ENCODE results near the gene ANXA4. TPM values are rescaled to one million over a fixed set of nuclear protein-coding genes. Genes with fewer than 3 reads are reported as not detected.
A peak's percentile ranks its signal among the peaks of the same experiment; 100 is the strongest.
"Not testable (repeated sequence)": the region's sequence is repeated elsewhere in the genome, so short reads cannot be mapped to it uniquely, and the experiment has no call there.

ANXA4 gene
- total RNA-seq, 1 experiment from 2014 or later, result 330 TPM

- in situ Hi-C loops (cut with HindIII; ENCODE audit: low pct_unique_long_range_greater_than_20kb, low sequenced_read_pairs), result no loop called here
- peak; percentile 87 for DNase-seq (ENCODE audit: low read depth)
Measured at GRCh38 chr2:69770193-69770702, 28.3 kb downstream of the ANXA4 start.

DNA sequence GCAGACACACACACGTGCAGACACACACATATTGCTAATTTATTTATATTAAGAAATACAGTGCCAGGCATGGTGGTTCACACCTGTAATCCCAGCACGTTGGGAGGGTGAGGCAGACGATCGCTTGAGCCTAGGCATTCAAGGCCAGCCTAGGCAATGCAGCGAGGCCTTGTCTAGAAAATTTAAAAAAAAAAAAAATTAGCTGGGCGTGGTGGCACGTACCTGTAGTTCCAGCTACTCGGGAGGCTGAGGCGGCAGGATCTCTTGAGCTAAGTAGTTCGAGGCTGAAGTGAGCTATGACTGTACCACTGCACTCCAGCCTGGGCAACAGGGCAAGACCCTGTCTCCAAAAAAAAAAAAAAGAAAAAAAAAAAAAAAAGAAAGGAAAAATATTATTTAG lies 28.8 kb downstream of the ANXA4 start:
- in situ Hi-C loops (cut with HindIII; ENCODE audit: low pct_unique_long_range_greater_than_20kb, low sequenced_read_pairs), result no loop called here
- DNase-seq (ENCODE audit: low read depth), result no peak

- in situ Hi-C loops (cut with HindIII; ENCODE audit: low pct_unique_long_range_greater_than_20kb, low sequenced_read_pairs), result no loop called here
- no peak for DNase-seq (ENCODE audit: low read depth)
Measured at GRCh38 chr2:69771461-69771860, 29.5 kb downstream of the ANXA4 start.

DNA sequence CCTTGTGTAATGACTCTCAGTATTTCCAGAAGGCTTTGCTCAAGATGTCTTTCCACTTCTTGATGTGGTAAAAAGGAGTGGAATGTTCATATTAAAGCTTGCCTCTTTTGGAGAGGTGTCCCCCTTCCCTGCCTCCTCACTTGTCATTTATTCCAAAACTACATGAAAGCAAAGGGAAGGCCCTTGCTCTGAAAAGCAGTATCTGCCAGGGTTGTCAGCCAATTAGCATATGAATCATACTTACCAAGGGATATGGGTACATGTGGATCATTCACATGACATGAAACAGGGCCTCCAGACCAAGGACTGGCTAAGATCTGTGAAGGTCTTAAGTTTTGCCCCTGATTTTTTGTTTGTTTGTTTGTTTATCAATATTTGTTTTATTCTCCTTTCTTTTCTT lies 31.3 kb downstream of the ANXA4 start:
- in situ Hi-C loops (cut with HindIII; ENCODE audit: low pct_unique_long_range_greater_than_20kb, low sequenced_read_pairs), result no loop called here
- DNase-seq (ENCODE audit: low read depth), result peak; percentile 40

DNA sequence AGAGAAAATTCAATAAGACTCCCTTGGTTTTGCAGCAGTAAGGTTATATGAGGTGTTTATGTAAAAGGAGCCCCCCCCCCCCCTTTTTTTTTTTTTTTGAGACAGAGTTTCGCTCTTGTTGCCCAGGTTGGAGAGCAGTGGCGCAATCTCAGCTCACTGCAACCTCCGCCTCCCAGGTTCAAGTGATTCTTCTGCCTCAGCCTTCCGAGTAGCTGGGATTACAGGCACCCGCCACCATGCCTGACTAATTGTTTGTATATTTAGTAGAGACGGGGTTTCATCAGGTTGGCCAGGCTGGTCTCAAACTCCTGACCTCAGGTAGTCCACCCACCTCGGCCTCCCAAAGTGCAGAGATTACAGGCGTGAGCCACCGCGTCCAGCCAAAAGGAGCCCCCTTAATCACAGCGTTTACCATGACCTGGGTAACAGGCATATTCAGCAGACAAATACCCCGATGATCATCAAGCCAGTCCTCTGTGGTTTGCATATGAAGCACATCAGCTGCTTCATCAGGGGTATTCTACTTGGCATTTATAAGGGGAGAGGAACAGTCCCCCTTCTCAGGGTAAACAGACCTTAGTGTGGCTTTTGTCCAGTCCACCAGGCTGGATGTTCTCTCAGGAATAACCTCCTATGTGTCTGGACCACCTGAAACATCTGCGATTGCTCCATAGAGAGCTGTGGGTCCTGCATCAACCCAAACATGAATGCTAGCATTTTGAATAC lies 32.5 kb downstream of the ANXA4 start:
- DNase-seq (ENCODE audit: low read depth); in situ Hi-C loops (cut with HindIII; ENCODE audit: low pct_unique_long_range_greater_than_20kb, low sequenced_read_pairs): not testable (repeated sequence)

GRCh38 chr2:69774984-69775982 lies 33.3 kb downstream of the ANXA4 start:
- in situ Hi-C loops (cut with HindIII; ENCODE audit: low pct_unique_long_range_greater_than_20kb, low sequenced_read_pairs), result no loop called here
- DNase-seq (ENCODE audit: low read depth), result no peak

DNA sequence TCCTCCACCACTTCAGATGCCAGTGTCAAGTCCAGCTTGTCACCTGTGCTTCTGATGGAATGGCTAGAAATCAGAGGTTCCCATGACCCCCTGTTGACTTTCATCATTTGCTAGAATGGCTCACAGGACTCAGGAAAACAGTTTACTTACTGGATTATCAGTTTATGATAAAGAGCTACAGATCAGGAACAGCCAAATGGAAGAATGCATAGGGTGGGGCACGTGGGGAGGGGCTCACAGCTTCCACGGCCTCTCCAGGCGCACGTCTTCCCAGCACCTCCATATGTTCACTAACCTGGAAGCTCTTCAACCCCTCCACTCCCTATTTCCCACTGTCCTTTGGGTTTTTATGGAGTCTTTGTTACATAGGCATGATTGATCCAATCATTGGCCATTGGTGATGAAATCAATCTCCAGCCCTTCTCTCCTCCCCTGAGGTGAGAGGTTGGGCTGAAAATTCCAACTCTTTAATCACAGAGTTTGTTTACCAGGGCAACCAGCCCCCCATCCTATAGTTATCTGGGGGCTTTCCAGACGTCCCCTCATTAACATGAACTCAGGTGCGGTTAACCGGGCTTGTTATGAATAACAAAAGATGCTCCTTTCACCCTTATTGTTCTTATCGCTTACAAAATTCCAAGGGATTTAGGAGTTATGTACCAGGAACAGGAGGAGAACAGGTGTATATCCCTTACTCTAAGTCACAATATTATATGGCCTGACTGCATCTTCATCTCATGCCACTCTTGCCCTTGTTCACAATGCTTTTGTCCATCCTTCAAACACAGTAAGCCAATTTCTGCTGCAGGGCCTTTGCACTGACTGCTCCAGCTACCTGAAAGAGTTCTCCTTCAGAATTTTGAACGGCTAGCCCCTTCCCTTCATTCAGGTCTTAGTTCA lies 35.2 kb downstream of the ANXA4 start:
- no peak for DNase-seq (ENCODE audit: low read depth)
- in situ Hi-C loops (cut with HindIII; ENCODE audit: low pct_unique_long_range_greater_than_20kb, low sequenced_read_pairs), result no loop called here

- in situ Hi-C loops (cut with HindIII; ENCODE audit: low pct_unique_long_range_greater_than_20kb, low sequenced_read_pairs), result no loop called here
Measured at GRCh38 chr2:69777786-69778105, 35.8 kb downstream of the ANXA4 start.

GRCh38 chr2:69779258-69780001 lies 37.5 kb downstream of the ANXA4 start:
- in situ Hi-C loops (cut with HindIII; ENCODE audit: low pct_unique_long_range_greater_than_20kb, low sequenced_read_pairs), result no loop called here
- peak; percentile 67 for DNase-seq (ENCODE audit: low read depth)

More at GRCh38 chr2:69777786-69778105, 35.8 kb downstream of the ANXA4 start:
- DNase-seq (ENCODE audit: low read depth), result no peak

DNA sequence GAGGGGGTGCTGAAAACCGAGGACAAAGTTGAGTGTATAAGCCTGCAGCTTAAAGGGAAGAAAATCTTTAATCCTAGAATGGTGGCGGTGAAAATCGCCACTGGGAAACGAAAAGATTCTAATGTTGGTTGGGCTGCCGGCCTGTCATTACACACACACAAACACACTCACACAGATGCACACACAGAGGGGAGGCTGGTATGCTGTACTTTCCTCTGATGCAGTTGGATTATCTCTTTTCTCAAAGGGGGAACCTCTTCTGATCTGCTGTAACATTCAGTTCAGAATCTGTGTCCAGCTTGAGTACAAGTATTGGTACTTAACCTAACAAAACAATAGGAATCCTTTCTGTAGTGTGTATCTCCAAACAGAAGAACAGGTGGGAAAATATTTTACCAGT lies 39.0 kb downstream of the ANXA4 start:
- DNase-seq (ENCODE audit: low read depth), result no peak
- in situ Hi-C loops (cut with HindIII; ENCODE audit: low pct_unique_long_range_greater_than_20kb, low sequenced_read_pairs), result no loop called here

DNA sequence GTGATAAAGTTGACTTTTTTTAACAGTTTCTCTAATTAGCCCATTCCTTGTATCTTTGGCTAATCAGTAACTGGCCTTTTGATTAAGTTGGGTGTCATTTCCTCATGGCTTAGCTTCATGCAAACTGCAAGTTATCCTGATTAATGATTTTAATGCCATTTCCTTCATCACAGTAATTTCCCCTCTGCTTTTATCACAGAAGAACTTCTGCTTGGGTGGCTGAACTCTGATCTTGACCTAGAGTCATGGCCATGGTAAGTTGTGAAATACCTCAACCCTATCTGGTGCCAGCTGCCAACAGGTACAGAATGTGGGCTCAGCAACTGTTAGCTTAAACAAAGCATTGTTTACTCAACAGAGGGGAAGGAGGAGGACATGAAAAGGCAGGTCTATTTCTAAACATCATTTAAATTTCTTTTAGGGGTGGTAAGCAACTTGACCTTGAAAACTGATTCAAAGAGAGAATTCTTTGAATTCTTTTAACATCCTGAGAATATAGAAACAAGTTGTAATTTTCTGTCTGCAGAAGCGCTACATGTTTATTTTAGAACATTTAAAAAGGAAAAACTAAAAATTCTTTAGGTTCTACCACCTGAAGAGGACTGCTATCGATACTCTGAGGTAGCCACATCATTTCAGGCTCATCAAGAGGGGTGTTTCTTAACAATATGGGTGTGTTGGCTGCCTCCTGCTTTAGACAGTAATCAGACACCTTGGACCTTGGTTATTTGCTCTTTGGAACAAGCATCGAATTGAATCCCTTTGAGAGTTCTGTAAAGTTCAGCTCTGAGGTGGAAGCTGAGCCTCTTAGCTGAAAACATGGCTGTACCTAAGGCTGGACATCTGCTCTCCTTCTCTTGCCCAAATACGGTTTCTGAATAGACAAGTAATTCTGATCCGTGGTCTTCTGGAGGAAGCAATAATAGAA lies 39.7 kb downstream of the ANXA4 start:
- DNase-seq (ENCODE audit: low read depth), result peak; percentile 91
- in situ Hi-C loops (cut with HindIII; ENCODE audit: low pct_unique_long_range_greater_than_20kb, low sequenced_read_pairs), result no loop called here

GRCh38 chr2:69784228-69784627 lies 42.3 kb downstream of the ANXA4 start:
- in situ Hi-C loops (cut with HindIII; ENCODE audit: low pct_unique_long_range_greater_than_20kb, low sequenced_read_pairs), result no loop called here
- no peak for DNase-seq (ENCODE audit: low read depth)

GRCh38 chr2:69785358-69785757 lies 43.4 kb downstream of the ANXA4 start:
- in situ Hi-C loops (cut with HindIII; ENCODE audit: low pct_unique_long_range_greater_than_20kb, low sequenced_read_pairs), result no loop called here
- DNase-seq (ENCODE audit: low read depth), result no peak

DNA sequence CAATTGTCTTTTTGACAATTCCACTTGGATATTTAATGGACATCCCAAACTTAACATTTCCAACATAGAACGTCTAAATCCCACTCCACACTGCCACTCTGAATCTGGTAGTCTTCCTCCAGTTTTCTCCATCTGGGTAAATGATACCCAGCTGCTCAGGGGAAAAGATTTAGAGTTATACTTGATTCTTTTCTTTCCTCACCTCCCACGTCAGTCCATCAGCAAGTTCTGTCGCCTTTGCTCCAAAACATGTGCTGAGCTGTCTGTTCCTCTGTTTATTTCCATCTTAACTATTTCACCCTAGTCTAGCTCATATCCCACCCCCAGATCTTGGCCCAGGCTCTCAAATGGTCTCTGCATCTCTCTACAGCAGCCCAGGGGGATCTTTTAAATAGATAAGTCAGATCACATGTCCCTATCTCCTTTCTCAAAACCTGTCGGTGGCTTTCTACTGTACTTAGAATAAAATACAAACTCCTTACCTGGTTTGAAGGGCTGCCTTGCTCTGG lies 44.2 kb downstream of the ANXA4 start:
- no peak for DNase-seq (ENCODE audit: low read depth)
- in situ Hi-C loops (cut with HindIII; ENCODE audit: low pct_unique_long_range_greater_than_20kb, low sequenced_read_pairs), result no loop called here

GRCh38 chr2:69789175-69789721 lies 47.3 kb downstream of the ANXA4 start:
- no peak for DNase-seq (ENCODE audit: low read depth)
- in situ Hi-C loops (cut with HindIII; ENCODE audit: low pct_unique_long_range_greater_than_20kb, low sequenced_read_pairs), result no loop called here
